ENCODE data around the gene DLG1.

DNA sequence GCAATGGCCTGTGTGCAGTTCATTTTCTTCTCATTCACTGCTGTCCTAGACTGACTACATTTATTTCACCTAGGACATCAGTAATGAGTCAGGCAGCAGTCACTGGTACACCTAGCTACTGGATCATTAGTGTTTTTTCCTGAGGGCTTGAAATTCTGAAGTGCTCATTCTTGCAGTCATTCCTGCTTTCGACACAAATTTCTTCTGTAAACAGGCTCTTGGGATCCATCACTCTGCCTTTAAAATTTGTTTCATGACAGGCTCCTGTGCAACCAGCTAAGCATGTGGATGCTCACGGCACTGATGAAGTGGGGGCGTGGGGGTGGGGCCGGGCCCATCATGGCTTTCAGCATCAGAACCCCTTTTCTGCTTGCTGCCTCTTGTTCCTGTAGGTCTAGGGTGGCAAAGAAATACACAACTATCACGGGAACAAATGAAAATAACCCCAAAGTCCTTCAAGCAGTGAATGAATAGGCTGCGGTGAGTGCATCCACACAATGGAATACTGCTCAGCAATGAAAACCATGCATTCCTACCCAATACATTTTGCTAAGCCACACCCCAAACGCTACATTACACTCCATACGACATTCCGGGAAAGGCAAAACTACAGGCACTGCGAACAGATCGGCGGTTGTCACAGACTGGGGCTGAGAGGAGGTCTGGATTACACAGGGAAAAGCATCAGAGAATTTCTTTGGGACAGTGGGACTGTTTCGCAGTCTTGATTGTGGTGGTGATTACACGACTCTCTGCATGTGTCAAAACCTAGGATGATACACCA, 259.5 kb downstream of the DLG1 start:
- TF ChIP-seq, protein P1, sequence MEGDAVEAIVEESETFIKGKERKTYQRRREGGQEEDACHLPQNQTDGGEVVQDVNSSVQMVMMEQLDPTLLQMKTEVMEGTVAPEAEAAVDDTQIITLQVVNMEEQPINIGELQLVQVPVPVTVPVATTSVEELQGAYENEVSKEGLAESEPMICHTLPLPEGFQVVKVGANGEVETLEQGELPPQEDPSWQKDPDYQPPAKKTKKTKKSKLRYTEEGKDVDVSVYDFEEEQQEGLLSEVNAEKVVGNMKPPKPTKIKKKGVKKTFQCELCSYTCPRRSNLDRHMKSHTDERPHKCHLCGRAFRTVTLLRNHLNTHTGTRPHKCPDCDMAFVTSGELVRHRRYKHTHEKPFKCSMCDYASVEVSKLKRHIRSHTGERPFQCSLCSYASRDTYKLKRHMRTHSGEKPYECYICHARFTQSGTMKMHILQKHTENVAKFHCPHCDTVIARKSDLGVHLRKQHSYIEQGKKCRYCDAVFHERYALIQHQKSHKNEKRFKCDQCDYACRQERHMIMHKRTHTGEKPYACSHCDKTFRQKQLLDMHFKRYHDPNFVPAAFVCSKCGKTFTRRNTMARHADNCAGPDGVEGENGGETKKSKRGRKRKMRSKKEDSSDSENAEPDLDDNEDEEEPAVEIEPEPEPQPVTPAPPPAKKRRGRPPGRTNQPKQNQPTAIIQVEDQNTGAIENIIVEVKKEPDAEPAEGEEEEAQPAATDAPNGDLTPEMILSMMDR (IDR thresholded peaks at IDR 0.05; ENCODE audit: low read length): no peak
- TF ChIP-seq EZH2 (optimal IDR thresholded peaks at IDR 0.05; ENCODE audit: low read depth, low read length): no peak

Measured in MM.1S (cell line).